GM12878 (cell line): ENCODE results near the gene HK3. TPM values are rescaled to one million over a fixed set of nuclear protein-coding genes. Genes with fewer than 3 reads are reported as not detected.

Source experiments
- ATAC-seq: fragments of 200-7000 bp; cut with Tn5 transposase; 3 replicates; pipeline ENCODE4 v1.9.1; 2020; ENCODE audit warnings: mild to moderate bottlenecking, moderate library complexity
- BruUV-seq: library from RNA; stranded (reverse); fragments of 400-500 nt; replicated peaks from 2 replicates; lab custom pipeline; 2021; lab: Mats Ljungman, UMichigan
- CTCF ChIA-PET: fragments of 300-600 bp; sonication (Branson Sonifier 250); formaldehyde crosslinking; extraction: SDS; loops from one replicate; lab custom pipeline; 2021; ENCODE audit warnings: inconsistent platforms; lab: Yijun Ruan, JAX
- POLR2A ChIA-PET: fragments of 350-600 bp; formaldehyde crosslinking; extraction: SDS; loops from one replicate; lab custom pipeline; 2021; ENCODE audit warnings: inconsistent platforms; lab: Charles Lee
- RAD21 ChIA-PET: fragments of 300-600 bp; sonication (Branson Sonifier 250); formaldehyde crosslinking; loops from one replicate; lab custom pipeline; 2023; ENCODE audit warnings: antibody characterized with exemption; ENCODE audit not compliant: unreplicated experiment; lab: Charles Lee
- SMC1A ChIA-PET: fragments of 300-600 bp; sonication (Branson Sonifier 250); formaldehyde crosslinking; loops from one replicate; lab custom pipeline; 2023; ENCODE audit not compliant: unreplicated experiment, uncharacterized antibody; lab: Charles Lee
- DNase-seq: peaks from one replicate; pipeline ENCODE4 v3.0.0-alpha.2; 2011; ENCODE audit warnings: low read depth, low spot score
- FAIRE-seq: peaks from 3 replicates; lab custom pipeline; 2011; peaks lifted over from hg19 to GRCh38; lab: Jason Lieb, UNC
- H2AFZ ChIP-seq: 2 replicates; pipeline ENCODE4 v1.6.0; 2011; ENCODE audit warnings: low read depth, low read length, control low read depth; ENCODE audit not compliant: control insufficient read depth
- H3K27ac ChIP-seq: 2 replicates; pipeline ENCODE4 v1.5.1; 2011; ENCODE audit warnings: control low read depth; ENCODE audit not compliant: control insufficient read depth, insufficient read depth
- H3K27me3 ChIP-seq, 2 experiments: replicated peaks in 1 of 2; 2 replicates each; pipeline versions ENCODE4 v1.6.0 to v1.6.1; 2011; ENCODE audit warnings: low read length in 1 of 2; ENCODE audit not compliant: control insufficient read depth in 2 of 2, insufficient read depth in 2 of 2
- H3K36me3 ChIP-seq, 2 experiments: 2 replicates each; pipeline ENCODE4 v1.5.1; 2011; ENCODE audit warnings: low read length in 1 of 2; ENCODE audit not compliant: control insufficient read depth in 2 of 2, insufficient read depth in 2 of 2
- H3K4me1 ChIP-seq: 2 replicates; pipeline ENCODE4 v1.6.1; 2011; ENCODE audit warnings: mild to moderate bottlenecking, low read length, moderate library complexity, mixed read lengths; ENCODE audit not compliant: control insufficient read depth, insufficient read depth
- H3K4me2 ChIP-seq: 2 replicates; pipeline ENCODE4 v1.6.0; 2011; ENCODE audit warnings: control low read depth; ENCODE audit not compliant: control insufficient read depth, insufficient read depth
- H3K4me3 ChIP-seq: fragments of 200-600 bp; sonication (generic); 2 replicates; pipeline ENCODE4 v1.5.1; 2016
- H3K79me2 ChIP-seq: 2 replicates; pipeline ENCODE4 v1.6.0; 2011; ENCODE audit warnings: low read length; ENCODE audit not compliant: control insufficient read depth, insufficient read depth
- H3K9ac ChIP-seq: 2 replicates; pipeline ENCODE4 v1.8.0; 2011; ENCODE audit warnings: low read length, control low read depth, mixed read lengths; ENCODE audit not compliant: control insufficient read depth, insufficient read depth
- H3K9me3 ChIP-seq: replicated peaks from 3 replicates; pipeline ENCODE4 v1.5.1; 2011; ENCODE audit warnings: mild to moderate bottlenecking, low read length; ENCODE audit not compliant: control insufficient read depth, insufficient read depth
- H4K20me1 ChIP-seq: 2 replicates; pipeline ENCODE4 v1.6.0; 2011; ENCODE audit not compliant: control insufficient read depth, insufficient read depth
- ATF7 ChIP-seq: fragments of 450-650 bp; IDR thresholded peaks from 2 replicates; pipeline ENCODE4 v1.6.1; 2016; ENCODE audit warnings: low read depth, mild to moderate bottlenecking
- BHLHE40 ChIP-seq, 2 experiments: fragments of 450-650 bp in 1 of 2; IDR thresholded peaks; 2 replicates each; pipeline ENCODE4 v1.6.1; 2011 to 2017; ENCODE audit warnings: low read depth in 2 of 2, borderline replicate concordance in 1 of 2, improper control_type of control experiment in 1 of 2, low read length in 1 of 2, mild to moderate bottlenecking in 1 of 2
- ELK1 ChIP-seq: IDR thresholded peaks from 2 replicates; pipeline ENCODE4 v1.6.1; 2012; ENCODE audit warnings: low read depth, low read length, improper control_type of control experiment
- KAT2A ChIP-seq: conservative IDR thresholded peaks from 2 replicates; pipeline ENCODE4 v1.6.1; 2011; ENCODE audit warnings: low read depth, low read length; ENCODE audit not compliant: control insufficient read depth
- NFXL1 ChIP-seq: fragments of 450-650 bp; IDR thresholded peaks from 2 replicates; pipeline ENCODE4 v1.6.1; 2017; ENCODE audit warnings: antibody characterized with exemption, mild to moderate bottlenecking, borderline replicate concordance
- NRF1 ChIP-seq: conservative IDR thresholded peaks from 2 replicates; pipeline ENCODE4 v1.6.1; 2011; ENCODE audit warnings: mild to moderate bottlenecking, low read depth, low read length, improper control_type of control experiment
- POLR2AphosphoS5 ChIP-seq: IDR thresholded peaks from 2 replicates; pipeline ENCODE4 v1.6.1; 2011; ENCODE audit warnings: mild to moderate bottlenecking, low read length, inconsistent platforms
- SP1 ChIP-seq: IDR thresholded peaks from one replicate; pipeline ENCODE4 v1.6.1; 2011; ENCODE audit warnings: low read depth, low read length
- SPI1 ChIP-seq: IDR thresholded peaks from 2 replicates; pipeline ENCODE4 v1.6.1; 2011; ENCODE audit warnings: low read depth, mild to moderate bottlenecking, low read length, moderate library complexity, borderline replicate concordance; ENCODE audit not compliant: insufficient read depth
- ZBTB11 ChIP-seq: fragments of 450-650 bp; formaldehyde crosslinking; IDR thresholded peaks from 2 replicates; pipeline ENCODE4 v1.5.0; 2022; ENCODE audit warnings: mild to moderate bottlenecking, missing genetic modification characterization
- ZNF384 ChIP-seq: IDR thresholded peaks from 2 replicates; pipeline ENCODE4 v1.6.1; 2012; ENCODE audit warnings: low read depth, mild to moderate bottlenecking, low read length, improper control_type of control experiment, borderline replicate concordance
- WGBS: methylation state at CpG from one replicate; pipeline ENCODE4 v1.1.6; 2016; ENCODE audit warnings: low lambda C conversion rate; ENCODE audit not compliant: insufficient replicate concordance, insufficient coverage; ENCODE audit errors: missing lambda C conversion rate; 5-methylcytosine and 5-hydroxymethylcytosine counted together
- in situ Hi-C: fragments of 300-500 bp; cut with MboI; formaldehyde crosslinking; loops from 9 replicates; pipeline ENCODE4 v1.14.3; 2018; ENCODE audit warnings: mixed read lengths
- intact Hi-C: fragments of 100-400 bp; cut with micrococcal nuclease; formaldehyde crosslinking; loops from one replicate; pipeline ENCODE4 v1.14.2; 2022; ENCODE audit not compliant: unreplicated experiment
- polyA plus RNA-seq, 11 experiments: library from polyadenylated mRNA; depleted of rRNA in 4 of 11; unstranded in 6 of 11; stranded (reverse) in 5 of 11; fragments of >200 nt; fragmentation: Nextera tagmentation in 4 of 11; fragmentation: Illumina TruSeq in 1 of 11; extraction: Ambion mirVana in 4 of 11; extraction: Trizol in 1 of 11; gene quantifications; 1 replicate in 1 of 11; 2 replicates in 10 of 11; pipeline versions ENCODE4 v1.2.1 to v1.2.3, GENCODE V29; 2011 to 2016; ENCODE audit warnings: inconsistent platforms in 2 of 11, missing spikeins in 2 of 11, low read depth in 1 of 11
- total RNA-seq, 4 experiments: library from RNA; depleted of rRNA in 3 of 4; stranded (reverse); fragments of >200 nt in 3 of 4; fragmentation: Illumina TruSeq in 1 of 4; extraction: Trizol in 1 of 4; gene quantifications; 2 replicates each; pipeline versions ENCODE4 v1.2.1 to v1.2.3, GENCODE V29; 2013 to 2021

HK3 gene
- total and polyA plus RNA-seq, 10 of the 15 experiments (the other 5 are each of a cell fraction or from before 2014, with no cell fraction given), result 0.13 to 1.3 (median 0.26) TPM; not detected in 4

- RAD21 ChIA-PET, result no interaction called here
- BruUV-seq, result no TSS peak
- ATAC-seq (no peak), DNase-seq (no peak), FAIRE-seq (no peak)
- POLR2A ChIA-PET, result no interaction called here
- SMC1A ChIA-PET, result no interaction called here
- TF ChIP-seq ELK1 (no peak), ZNF384 (no peak), SPI1 (no peak), ATF7 (no peak), NRF1 (no peak), ZBTB11 (CRISPR knock-in tag) (no peak), POLR2AphosphoS5 (no peak), BHLHE40 (IDR thresholded peaks at IDR 0.05; ENCODE audit: borderline replicate concordance in 1 of 2, low read depth in 2 of 2, low read length in 1 of 2) (no peak), NFXL1 (no peak), KAT2A (no peak), SP1 (no peak)
- H3K4me2 ChIP-seq, result no peak overlapping the region
- intact Hi-C loops (no loop called here), in situ Hi-C loops (no loop called here)
- no peaks in the 10 kb centered on the region for H3K36me3 ChIP-seq
- no peaks in the 10 kb centered on the region; the same call in 2 of the 3 replicates for H3K9me3 ChIP-seq
- H4K20me1 ChIP-seq, result no peaks in the 10 kb centered on the region
- no peak overlapping the region for H3K9ac ChIP-seq
- no peak overlapping the region for H3K27ac ChIP-seq
- no peaks in the 10 kb centered on the region for H3K79me2 ChIP-seq
- H3K4me3 ChIP-seq, result no peak overlapping the region
- H2AFZ ChIP-seq, result no peak overlapping the region
- CTCF ChIA-PET, result no interaction called here
- H3K4me1 ChIP-seq, result no peaks in the 10 kb centered on the region
- no peaks in the 10 kb centered on the region; a peak in 1 of 4 replicates for H3K27me3 ChIP-seq
- 38% methylated on average over 24 of the region's 24 CpGs for WGBS
These were observed 22.4 kb downstream of the HK3 start for GRCh38 chr5:176876506-176877431.
